Duodenal mucosa (tissue), 2 donors: Measurements from ENCODE around the gene CMYA5.
"Not testable (repeated sequence)": the region's sequence is repeated elsewhere in the genome, so short reads cannot be mapped to it uniquely, and the experiment has no call there.

ENCODE experiments used
- H3K27ac ChIP-seq: one replicate; pipeline ENCODE4 v1.7.0; 2013; ENCODE audit warnings: low read depth, low read length
- H3K27me3 ChIP-seq, 2 donors: one replicate each; pipeline ENCODE4 v1.7.0; 2013; ENCODE audit warnings: low read length in 2 of 2, control low read depth in 1 of 2; ENCODE audit not compliant: insufficient read depth in 2 of 2, control insufficient read depth in 1 of 2
- H3K36me3 ChIP-seq, 2 donors: one replicate each; pipeline ENCODE4 v1.7.0; 2013; ENCODE audit warnings: low read length in 2 of 2, control low read depth in 1 of 2; ENCODE audit not compliant: insufficient read depth in 2 of 2, control insufficient read depth in 1 of 2
- H3K4me1 ChIP-seq, 2 donors: one replicate each; pipeline ENCODE4 v1.7.0; 2013; ENCODE audit warnings: low read length in 2 of 2, control low read depth in 1 of 2; ENCODE audit not compliant: insufficient read depth in 2 of 2, control insufficient read depth in 1 of 2
- H3K4me3 ChIP-seq, 2 donors: one replicate each; pipeline ENCODE4 v1.7.0; 2013; ENCODE audit warnings: low read length in 2 of 2, low read depth in 1 of 2
- H3K9ac ChIP-seq, 2 donors: one replicate each; pipeline ENCODE4 v1.7.0; 2013; ENCODE audit warnings: low read length in 2 of 2, low read depth in 1 of 2
- H3K9me3 ChIP-seq, 2 donors: one replicate each; pipeline ENCODE4 v1.7.0; 2013; ENCODE audit warnings: low read length in 2 of 2, control low read depth in 1 of 2; ENCODE audit not compliant: control insufficient read depth in 1 of 2

Gene CMYA5

DNA sequence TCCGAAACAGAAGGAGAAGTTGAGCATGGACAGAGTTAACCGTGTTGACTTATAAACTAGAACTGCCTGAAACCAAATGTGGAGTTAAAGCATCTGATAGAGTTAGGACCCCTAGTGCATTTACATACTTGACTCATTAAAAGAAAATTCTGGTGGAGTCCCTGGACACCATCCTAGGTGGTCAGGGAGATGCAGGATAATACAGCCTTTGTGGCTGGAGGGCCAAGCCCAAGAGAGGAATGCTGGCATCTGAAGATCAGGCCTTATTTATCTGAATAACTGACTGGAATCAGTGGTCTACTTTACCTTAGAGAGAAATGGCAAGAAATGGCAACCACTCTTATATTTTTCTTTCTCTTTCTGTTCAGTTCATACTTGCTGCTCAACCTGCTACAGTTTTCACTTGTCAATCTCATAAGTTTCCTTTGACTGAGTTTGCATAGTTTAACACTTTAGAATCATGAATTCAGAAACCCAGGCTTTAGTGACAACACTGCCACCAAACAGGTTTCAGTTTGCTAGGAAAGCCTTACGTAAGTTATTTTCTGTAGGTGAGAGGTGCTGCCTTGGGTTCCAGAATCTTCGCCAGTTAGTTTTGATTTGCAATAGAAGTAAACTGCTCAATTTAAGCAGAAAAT lies 10.2 kb downstream of the CMYA5 start:
- Histone ChIP-seq H3K27me3 (no peaks in the 10 kb centered on the region), H3K27ac (no peak overlapping the region), H3K4me1 (no peaks in the 10 kb centered on the region)

DNA sequence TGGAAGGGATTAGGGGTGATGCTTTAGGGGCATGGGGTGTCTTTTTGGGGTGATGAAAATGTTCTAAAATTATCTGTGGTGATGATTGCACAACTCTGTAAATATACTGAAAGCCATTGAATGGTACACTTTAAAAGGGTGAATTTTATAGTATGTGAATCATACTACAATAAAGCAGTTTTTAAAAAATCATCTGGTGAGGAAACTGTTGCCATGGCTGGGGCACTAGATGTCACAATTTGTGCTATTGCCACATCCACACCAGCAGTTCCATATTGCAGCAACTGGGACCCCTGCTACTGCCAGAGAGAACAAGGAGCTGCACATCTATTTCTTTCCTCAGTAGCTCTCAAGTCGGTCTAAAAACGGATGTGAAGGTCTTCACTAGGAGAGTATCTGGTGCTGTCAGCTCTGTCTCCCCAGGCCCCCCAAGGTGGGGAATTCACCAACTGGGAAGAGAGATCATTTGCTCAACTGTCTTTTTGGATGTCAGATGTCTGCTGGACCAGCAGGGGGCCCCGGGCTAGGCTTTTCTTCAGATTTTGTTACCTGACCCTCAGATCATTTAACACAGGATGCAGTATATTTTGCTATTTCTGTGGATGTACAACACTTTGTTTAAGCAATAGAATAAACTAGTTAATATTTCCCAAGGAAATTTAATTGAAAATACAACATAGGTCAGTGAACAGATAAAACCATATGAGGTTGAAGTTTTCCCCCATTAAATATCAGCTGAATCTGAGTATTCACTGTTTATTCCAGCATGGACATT lies 13.2 kb downstream of the CMYA5 start:
- H3K27ac ChIP-seq: no peak overlapping the region
- no peaks in the 10 kb centered on the region for H3K4me1 ChIP-seq

More for the DNA sequence above, 10.2 kb downstream of the CMYA5 start:
- Histone ChIP-seq H3K36me3 (no peaks in the 10 kb centered on the region), H3K9ac (no peak overlapping the region), H3K4me3 (no peak overlapping the region), H3K9me3 (no peaks in the 10 kb centered on the region)

DNA sequence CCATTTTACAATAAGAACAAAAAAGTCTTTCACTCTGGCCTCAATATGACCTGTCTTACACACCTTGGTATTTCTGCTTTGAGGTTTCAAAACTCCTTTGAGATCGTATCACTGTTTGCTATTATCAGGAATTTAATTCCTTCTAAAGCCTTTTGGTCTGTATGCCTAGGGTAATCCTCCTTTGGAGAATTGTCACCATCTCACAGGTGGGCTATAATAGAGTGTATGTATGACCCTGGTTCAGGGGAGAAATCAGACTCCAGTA lies 13.7 kb downstream of the CMYA5 start:
- H3K27me3 ChIP-seq: no peaks in the 10 kb centered on the region
- no peaks in the 10 kb centered on the region for H3K36me3 ChIP-seq
- H3K9me3 ChIP-seq: no peaks in the 10 kb centered on the region
- H3K9ac ChIP-seq: no peak overlapping the region
- no peak overlapping the region for H3K27ac ChIP-seq
- no peak overlapping the region for H3K4me3 ChIP-seq
- no peaks in the 10 kb centered on the region for H3K4me1 ChIP-seq

More for the DNA sequence above, 13.2 kb downstream of the CMYA5 start:
- H3K27me3 ChIP-seq: no peaks in the 10 kb centered on the region
- no peak overlapping the region for H3K4me3 ChIP-seq
- no peaks in the 10 kb centered on the region for H3K36me3 ChIP-seq
- no peak overlapping the region for H3K9ac ChIP-seq
- no peaks in the 10 kb centered on the region for H3K9me3 ChIP-seq

DNA sequence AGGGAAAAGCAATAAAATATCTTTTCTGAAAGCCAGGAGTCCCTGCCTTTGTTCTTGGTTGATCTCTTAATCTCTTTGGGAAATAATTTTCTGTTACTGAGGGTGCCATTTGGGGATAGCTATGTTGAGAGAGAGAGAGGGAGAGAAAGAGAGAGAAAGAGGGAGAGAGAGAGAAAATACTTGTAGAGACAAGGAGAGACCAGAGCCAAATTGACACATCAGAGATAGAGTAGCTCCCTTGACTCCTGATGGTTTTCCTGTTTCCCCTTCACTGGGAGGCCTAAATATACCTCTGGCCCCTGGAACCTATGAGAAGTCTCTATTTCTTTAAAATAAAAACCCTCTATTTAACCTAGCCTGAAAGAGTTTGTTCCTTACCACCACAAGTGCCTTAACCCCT lies 14.9 kb downstream of the CMYA5 start:
- H3K9ac ChIP-seq: no peak overlapping the region
- no peaks in the 10 kb centered on the region for H3K9me3 ChIP-seq
- H3K4me3 ChIP-seq: no peak overlapping the region
- no peaks in the 10 kb centered on the region for H3K36me3 ChIP-seq
- H3K27ac ChIP-seq: no peak overlapping the region
- H3K27me3 ChIP-seq: no peaks in the 10 kb centered on the region
- no peaks in the 10 kb centered on the region for H3K4me1 ChIP-seq

DNA sequence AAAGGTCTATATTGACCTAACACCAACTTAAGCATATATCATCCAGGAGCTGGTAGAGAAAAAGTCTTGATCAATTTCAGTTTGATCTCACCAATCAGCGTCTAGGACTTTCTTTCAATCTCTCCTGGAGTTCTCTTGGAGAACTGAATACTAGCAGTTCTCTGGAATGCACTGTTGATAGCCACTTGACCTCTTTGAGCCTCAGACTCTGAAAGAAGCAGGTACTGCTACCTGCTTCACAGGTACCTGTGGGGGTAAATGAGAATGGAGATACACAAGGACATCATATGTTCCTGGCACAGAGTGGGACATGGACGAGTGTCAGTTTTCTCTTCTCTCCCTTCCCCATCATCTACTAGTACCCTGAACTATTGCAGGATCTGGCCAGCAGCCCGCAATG lies 16.0 kb downstream of the CMYA5 start:
- Histone ChIP-seq H3K27me3 (no peaks in the 10 kb centered on the region), H3K9ac (no peak overlapping the region), H3K4me3 (no peak overlapping the region), H3K4me1 (no peaks in the 10 kb centered on the region), H3K27ac (no peak overlapping the region), H3K36me3 (no peaks in the 10 kb centered on the region), H3K9me3 (no peaks in the 10 kb centered on the region)

DNA sequence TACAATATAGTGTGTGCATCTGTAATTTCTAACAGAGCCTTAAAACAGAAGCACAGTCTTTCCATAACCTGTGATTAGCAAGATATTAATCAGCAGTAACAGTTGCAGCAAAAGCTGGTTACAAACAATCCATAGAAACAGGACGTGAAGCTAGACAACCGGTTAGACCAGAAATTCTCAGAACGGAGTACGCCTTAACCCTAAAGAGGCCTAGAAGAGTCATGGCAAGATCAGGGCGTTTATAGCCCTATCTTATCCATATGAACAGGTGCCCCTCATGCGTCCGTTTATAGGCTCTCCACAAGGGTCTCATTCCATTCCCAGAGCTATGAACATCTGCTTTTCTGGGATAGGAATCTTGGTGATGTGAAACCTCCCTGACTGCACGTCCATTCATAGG lies 16.7 kb downstream of the CMYA5 start:
- not testable (repeated sequence) for H3K36me3 ChIP-seq, H3K9me3 ChIP-seq, H3K4me1 ChIP-seq, H3K27me3 ChIP-seq, H3K4me3 ChIP-seq, H3K27ac ChIP-seq, H3K9ac ChIP-seq

DNA sequence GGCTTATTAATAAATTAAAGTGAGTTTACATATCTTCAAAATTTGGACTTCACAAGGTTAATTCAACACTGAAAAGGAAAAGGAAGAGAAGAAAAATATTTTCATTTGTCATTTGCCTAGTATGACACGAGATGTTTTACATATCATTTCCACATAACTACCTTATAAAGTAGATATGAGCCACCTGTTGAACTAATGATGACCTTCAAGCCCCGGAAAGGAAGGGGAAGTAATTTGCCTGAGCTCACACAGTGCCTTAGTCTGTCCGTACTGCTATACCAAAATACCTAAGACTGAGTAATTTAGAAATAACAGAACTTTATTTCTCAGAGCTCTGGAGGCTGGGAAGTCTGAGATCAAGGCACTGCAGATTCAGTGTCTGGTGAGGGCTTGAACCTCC lies 17.9 kb downstream of the CMYA5 start:
- no peak overlapping the region for H3K9ac ChIP-seq
- no peak overlapping the region for H3K4me3 ChIP-seq
- no peaks in the 10 kb centered on the region for H3K4me1 ChIP-seq
- no peaks in the 10 kb centered on the region for H3K9me3 ChIP-seq
- H3K27me3 ChIP-seq: no peaks in the 10 kb centered on the region
- no peaks in the 10 kb centered on the region for H3K36me3 ChIP-seq
- H3K27ac ChIP-seq: no peak overlapping the region

DNA sequence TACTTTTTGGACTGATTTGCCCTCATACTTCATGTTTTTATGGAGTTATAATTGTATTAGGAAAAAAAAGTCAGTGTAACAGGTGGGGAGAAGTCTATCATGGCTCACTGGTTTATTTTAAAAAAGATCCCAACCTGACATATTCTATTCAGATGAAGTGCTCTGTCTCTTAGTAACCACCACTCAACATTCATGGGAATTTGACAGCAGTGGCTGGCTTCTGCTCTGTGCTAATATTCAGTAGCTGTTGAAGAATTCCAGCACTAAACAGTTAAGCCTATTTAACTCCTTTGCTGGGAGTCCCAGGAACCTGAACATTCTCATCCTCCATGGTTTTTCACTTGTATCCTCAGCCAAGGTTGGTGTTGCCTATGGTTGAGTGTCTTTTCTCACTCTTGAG lies 23.1 kb downstream of the CMYA5 start:
- H3K27me3 ChIP-seq: no peaks in the 10 kb centered on the region
- H3K9ac ChIP-seq: no peak overlapping the region
- H3K9me3 ChIP-seq: no peaks in the 10 kb centered on the region
- H3K27ac ChIP-seq: no peak overlapping the region
- no peak overlapping the region for H3K4me3 ChIP-seq
- no peaks in the 10 kb centered on the region for H3K36me3 ChIP-seq
- no peaks in the 10 kb centered on the region for H3K4me1 ChIP-seq

DNA sequence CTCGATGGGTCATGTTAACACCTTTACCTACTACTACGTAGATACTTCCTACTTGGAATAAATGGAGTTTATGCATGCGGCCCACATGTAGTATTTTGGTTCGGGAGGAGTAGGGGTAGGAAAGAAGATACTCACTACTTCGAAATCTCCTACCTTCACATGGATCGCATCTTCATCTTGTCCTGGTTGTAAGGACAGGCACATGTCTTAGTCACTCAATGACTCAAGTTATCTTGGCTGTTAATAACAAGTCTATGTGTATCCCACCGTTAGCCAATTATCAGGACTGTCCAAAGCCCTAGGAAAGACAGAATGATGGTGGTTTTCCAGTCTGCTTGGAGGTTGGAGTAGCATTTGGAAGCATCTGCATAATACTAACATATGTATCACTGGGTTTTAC lies 24.1 kb downstream of the CMYA5 start:
- H3K4me1 ChIP-seq: no peaks in the 10 kb centered on the region
- no peak overlapping the region for H3K9ac ChIP-seq
- H3K9me3 ChIP-seq: peaks cover 0 to 3% of the 10 kb centered on the region in 2 donors
- H3K4me3 ChIP-seq: no peak overlapping the region
- H3K27me3 ChIP-seq: no peaks in the 10 kb centered on the region
- H3K27ac ChIP-seq: no peak overlapping the region
- H3K36me3 ChIP-seq: no peaks in the 10 kb centered on the region

DNA sequence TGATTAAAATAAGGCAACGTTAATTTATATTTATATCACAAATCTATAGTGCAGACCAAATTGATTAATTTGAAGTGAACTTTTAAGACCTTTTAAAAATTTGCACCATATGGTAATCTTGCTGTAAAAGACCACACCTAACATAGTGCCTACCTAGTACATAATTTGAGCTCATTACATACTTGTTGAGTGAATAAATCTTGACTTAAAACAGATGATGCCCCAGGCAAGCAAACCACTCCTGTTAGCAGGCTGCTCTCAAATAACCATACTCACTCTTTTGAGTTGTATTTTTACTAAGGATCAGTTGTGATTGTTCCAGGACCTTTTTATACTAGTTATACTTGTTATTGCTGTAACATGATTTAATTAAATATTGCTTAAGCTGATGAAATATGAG lies 27.2 kb downstream of the CMYA5 start:
- Histone ChIP-seq H3K27ac (no peak overlapping the region), H3K9me3 (peaks cover 6 to 14% of the 10 kb centered on the region in 2 donors), H3K27me3 (no peaks in the 10 kb centered on the region), H3K36me3 (no peaks in the 10 kb centered on the region), H3K4me1 (no peaks in the 10 kb centered on the region), H3K9ac (no peak overlapping the region), H3K4me3 (no peak overlapping the region)
